Gastroesophageal sphincter (tissue), 4 donors: ENCODE measurements around the gene MSX1. TPM values are rescaled to one million over a fixed set of nuclear protein-coding genes. Genes with fewer than 3 reads are reported as not detected.
"Not testable (repeated sequence)": the region's sequence is repeated elsewhere in the genome, so short reads cannot be mapped to it uniquely, and the experiment has no call there.

Experiments
- ATAC-seq: fragments of 150-250 bp; one replicate; pipeline ENCODE4 v1.9.1; 2016; ENCODE audit warnings: mild to moderate bottlenecking, moderate library complexity
- H3K27ac ChIP-seq, 4 donors: fragments of 200-600 bp; sonication (generic) in 3 of 4; 1 replicate in 3 of 4; 2 replicates in 1 of 4; pipeline ENCODE4 v1.5.1; 2016 to 2019
- H3K27me3 ChIP-seq: fragments of 200-600 bp; sonication (generic); one replicate; pipeline ENCODE4 v1.5.1; 2019
- H3K36me3 ChIP-seq, 2 donors: fragments of 200-600 bp; sonication (generic); one replicate each; pipeline ENCODE4 v1.5.1; 2019; ENCODE audit warnings: control low read depth in 1 of 2
- H3K4me1 ChIP-seq, 3 donors: fragments of 200-600 bp; sonication (generic); 1 replicate in 2 of 3; 2 replicates in 1 of 3; pipeline ENCODE4 v1.5.1; 2016 to 2019; ENCODE audit warnings: control low read depth in 2 of 3
- H3K4me3 ChIP-seq, 2 donors: fragments of 200-600 bp; sonication (generic); one replicate each; pipeline ENCODE4 v1.5.1; 2019; ENCODE audit warnings: mild to moderate bottlenecking in 1 of 2, moderate library complexity in 1 of 2
- H3K9me3 ChIP-seq, 3 donors: fragments of 200-600 bp; sonication (generic); one replicate each; pipeline ENCODE4 v1.5.1; 2017 to 2019; ENCODE audit warnings: control low read depth in 2 of 3
- CTCF ChIP-seq, 4 experiments: fragments of 200-600 bp in 2 of 4; fragments of 450-650 bp in 2 of 4; sonication (generic) in 1 of 4; IDR thresholded peaks; one replicate each; pipeline ENCODE4 v1.5.1; 2017 to 2019; ENCODE audit warnings: antibody characterized with exemption in 4 of 4, mild to moderate bottlenecking in 2 of 4, moderate library complexity in 2 of 4
- EP300 ChIP-seq: sonication (generic); formaldehyde crosslinking; IDR thresholded peaks from one replicate; pipeline ENCODE4 v1.6.1; 2017; ENCODE audit warnings: antibody characterized with exemption, mild to moderate bottlenecking
- POLR2A ChIP-seq, 2 donors: fragments of 450-650 bp; IDR thresholded peaks; one replicate each; pipeline ENCODE4 v1.6.1; 2017; ENCODE audit warnings: antibody characterized with exemption in 2 of 2, mild to moderate bottlenecking in 2 of 2, moderate library complexity in 1 of 2
- POLR2AphosphoS5 ChIP-seq: sonication (generic); formaldehyde crosslinking; IDR thresholded peaks from one replicate; pipeline ENCODE4 v1.6.1; 2017; ENCODE audit warnings: antibody characterized with exemption
- WGBS, 2 donors: methylation state at CpG; one replicate each; pipeline ENCODE4 v1.1.5; 2018; ENCODE audit warnings: low coverage in 1 of 2; 5-methylcytosine and 5-hydroxymethylcytosine counted together
- total RNA-seq, 4 donors: library from RNA; depleted of rRNA; stranded (reverse); fragments of >200 nt; gene quantifications; one replicate each; pipeline ENCODE4 v1.1.0, GENCODE V29; 2016

The MSX1 gene
- total RNA-seq, 4 donors from 2014 or later: 2.0 to 5.3 (median 2.4) TPM

- Histone ChIP-seq H3K9me3 (peaks cover 0 to 27% (median 0%) of the 10 kb centered on the region in 3 donors), H3K36me3 (no peaks in the 10 kb centered on the region), H3K27ac (no peak overlapping the region), H3K4me3 (no peak overlapping the region), H3K4me1 (no peaks in the 10 kb centered on the region), H3K27me3 (no peaks in the 10 kb centered on the region)
- TF ChIP-seq EP300 (no peak), CTCF (IDR thresholded peaks at IDR 0.05) (no peak), POLR2AphosphoS5 (no peak), POLR2A (IDR thresholded peaks at IDR 0.05) (no peak)
- ATAC-seq: no peak
- 68 to 85% methylated on average over 2 to 5 of the region's 17 CpGs for WGBS, 2 donors
Observed at GRCh38 chr4:4818415-4819212, 40.9 kb upstream of the MSX1 start.

DNA sequence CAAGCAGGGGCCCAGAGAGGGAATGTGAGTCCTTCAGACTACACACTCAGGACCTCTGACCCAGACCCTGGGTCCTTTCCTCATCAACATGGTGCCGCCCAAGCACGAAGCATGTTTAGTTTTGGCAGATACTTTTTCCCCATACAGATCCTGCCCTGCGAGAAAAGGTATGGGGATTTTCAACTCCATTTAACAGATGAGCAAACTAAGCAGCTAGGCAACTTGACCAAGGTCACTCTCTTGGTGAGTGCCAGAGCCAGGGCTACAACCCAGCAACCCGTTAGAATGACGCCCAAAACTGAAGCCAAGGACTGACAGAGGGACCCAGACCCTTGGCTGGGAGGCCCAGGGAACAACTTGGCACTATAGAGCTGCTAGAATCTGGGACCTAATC, 40.3 kb upstream of the MSX1 start:
- H3K9me3 ChIP-seq: peaks cover 0 to 27% (median 0%) of the 10 kb centered on the region in 3 donors
- no peak for TF ChIP-seq POLR2A (IDR thresholded peaks at IDR 0.05)
- TF ChIP-seq CTCF (IDR thresholded peaks at IDR 0.05): no peak
- no peak for TF ChIP-seq POLR2AphosphoS5
- TF ChIP-seq EP300: no peak
- no peaks in the 10 kb centered on the region for H3K36me3 ChIP-seq
- no peak overlapping the region for H3K27ac ChIP-seq
- no peaks in the 10 kb centered on the region for H3K27me3 ChIP-seq
- no peaks in the 10 kb centered on the region for H3K4me1 ChIP-seq
- 50 to 82% methylated on average over 2 to 4 of the region's 5 CpGs for WGBS, 2 donors
- ATAC-seq: no peak
- H3K4me3 ChIP-seq: no peak overlapping the region

DNA sequence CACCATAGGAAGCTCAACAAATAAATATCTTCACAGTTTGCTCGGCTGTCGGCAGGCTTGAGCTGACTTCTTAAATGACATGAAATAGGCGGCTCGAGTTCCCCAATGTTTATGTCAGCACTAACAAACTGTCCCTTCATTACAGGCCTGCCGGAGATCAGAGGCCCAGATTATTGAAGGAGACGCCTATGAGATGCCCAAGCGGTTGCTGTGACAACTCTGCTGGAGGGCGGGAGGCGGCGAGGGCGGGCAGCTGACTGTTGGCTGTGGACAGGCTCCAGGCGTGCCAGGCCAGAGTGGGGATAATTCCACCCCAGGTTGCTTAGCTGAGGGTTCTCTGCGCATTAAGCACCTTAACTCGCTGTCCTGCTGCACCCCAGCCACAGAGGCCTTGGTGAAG, 39.2 kb upstream of the MSX1 start:
- Histone ChIP-seq H3K4me3 (no peak overlapping the region), H3K27ac (no peak overlapping the region), H3K27me3 (no peaks in the 10 kb centered on the region), H3K9me3 (peaks cover 0 to 27% (median 0%) of the 10 kb centered on the region in 3 donors), H3K36me3 (no peaks in the 10 kb centered on the region), H3K4me1 (no peaks in the 10 kb centered on the region)
- 50 to 63% methylated on average over 4 to 7 of the region's 14 CpGs for WGBS, 2 donors
- TF ChIP-seq POLR2A (IDR thresholded peaks at IDR 0.05) (no peak), POLR2AphosphoS5 (no peak)
- no peak for ATAC-seq

DNA sequence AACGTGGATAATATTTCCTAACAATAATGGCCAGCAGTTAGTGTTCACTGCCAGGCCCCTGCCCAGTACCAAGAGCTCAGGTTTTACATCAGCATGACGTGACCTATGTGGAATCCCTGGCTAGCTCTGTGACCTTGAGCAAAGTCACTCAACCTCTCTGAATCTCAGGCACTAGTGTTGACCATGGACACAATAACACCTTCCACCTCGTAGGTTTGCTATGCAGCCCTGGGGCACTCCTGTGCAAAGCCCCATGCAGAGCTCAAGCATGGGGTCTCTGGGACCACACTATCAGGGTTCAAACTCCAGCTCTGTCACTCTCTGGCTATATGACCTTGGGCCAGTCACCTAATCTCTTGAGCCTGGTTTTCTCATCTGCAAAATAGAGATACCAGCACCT, 38.7 kb upstream of the MSX1 start:
- ATAC-seq: no peak

DNA sequence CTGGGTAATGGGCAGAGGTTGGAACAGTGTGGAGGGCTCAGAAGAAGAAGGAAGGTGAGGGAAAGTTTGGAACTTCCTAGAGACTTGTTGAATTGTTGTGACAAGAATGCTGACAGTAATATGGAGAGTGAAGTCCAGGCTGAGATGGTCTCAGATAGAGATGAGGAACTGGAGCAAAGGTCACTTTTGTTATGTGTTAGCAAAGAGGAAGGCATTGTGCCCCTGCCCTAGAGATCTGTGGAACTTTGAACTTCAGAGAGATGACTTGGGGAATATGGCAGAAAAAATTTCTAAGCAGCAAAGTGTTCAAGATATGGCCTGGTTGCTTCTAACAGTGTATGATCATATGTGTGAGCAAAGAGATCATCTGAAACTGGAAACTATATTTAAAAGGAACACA, 37.9 kb upstream of the MSX1 start:
- no peaks in the 10 kb centered on the region for H3K36me3 ChIP-seq
- TF ChIP-seq CTCF (IDR thresholded peaks at IDR 0.05): no peak
- TF ChIP-seq EP300: no peak
- TF ChIP-seq POLR2A (IDR thresholded peaks at IDR 0.05): no peak
- no peak for TF ChIP-seq POLR2AphosphoS5
- H3K4me3 ChIP-seq: no peak overlapping the region
- no peak overlapping the region for H3K27ac ChIP-seq
- peaks cover 0 to 23% (median 0%) of the 10 kb centered on the region in 3 donors for H3K9me3 ChIP-seq
- no peak for ATAC-seq
- H3K4me1 ChIP-seq: no peaks in the 10 kb centered on the region
- H3K27me3 ChIP-seq: peaks cover 4% of the 10 kb centered on the region

More for the DNA sequence above, 38.7 kb upstream of the MSX1 start:
- no peak for TF ChIP-seq EP300
- no CpG with 5 or more reads among the region's 3 CpGs for WGBS, 2 donors
- Histone ChIP-seq H3K27me3 (no peaks in the 10 kb centered on the region), H3K9me3 (peaks cover 0 to 27% (median 0%) of the 10 kb centered on the region in 3 donors), H3K4me1 (no peaks in the 10 kb centered on the region), H3K4me3 (no peak overlapping the region), H3K36me3 (no peaks in the 10 kb centered on the region), H3K27ac (no peak overlapping the region)

DNA sequence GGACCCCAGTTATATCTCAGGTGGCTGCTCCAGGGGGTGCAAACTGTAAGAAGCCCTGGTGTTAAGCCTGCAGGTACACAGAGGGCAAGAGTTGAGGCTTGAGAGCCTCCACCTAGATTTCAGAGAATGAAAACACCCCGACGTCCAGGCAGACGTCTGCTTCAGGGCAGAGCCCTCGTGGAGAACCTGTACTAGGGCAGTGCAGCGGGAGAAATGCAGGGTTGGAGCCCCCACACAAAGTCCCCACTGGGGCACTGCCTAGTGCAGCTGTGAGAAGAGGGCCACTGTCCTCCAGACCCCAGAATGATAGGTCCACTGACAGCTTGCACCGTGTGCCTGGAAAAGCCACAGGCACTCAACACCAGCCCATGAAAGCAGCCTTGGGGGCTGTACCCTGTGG, 37.2 kb upstream of the MSX1 start:
- not testable (repeated sequence) for ATAC-seq, H3K27me3 ChIP-seq, H3K4me3 ChIP-seq, H3K36me3 ChIP-seq, H3K27ac ChIP-seq, H3K4me1 ChIP-seq
- H3K9me3 ChIP-seq: peaks cover 0 to 16% (median 0%) of the 10 kb centered on the region in 3 donors
- WGBS, 2 donors: 100% methylated on average over 1 of the region's 6 CpGs; no CpG with 5 or more reads in 1 of the 2 donors
